CD4-positive, CD25-positive, alpha-beta regulatory T cell (primary cell): ENCODE results near the gene SOX6. TPM values are rescaled to one million over a fixed set of nuclear protein-coding genes. Genes with fewer than 3 reads are reported as not detected.
A peak's percentile ranks its signal among the peaks of the same experiment; 100 is the strongest.

Source experiments
- ATAC-seq, 2 donors: fragments of 150-1000 bp; cut with Tn5 transposase; one replicate each; pipeline ENCODE4 v1.10.0; 2021; ENCODE audit warnings: low read depth in 2 of 2, moderate number of reproducible peaks in 2 of 2, moderate library complexity in 1 of 2
- DNase-seq, 3 donors: peaks; one replicate each; pipeline versions ENCODE4 v3.0.0 to v3.0.0-alpha.2; 2012 to 2022; ENCODE audit warnings: mixed read lengths in 1 of 3
- H3K27ac ChIP-seq: one replicate; pipeline ENCODE4 v1.7.0; 2013; ENCODE audit warnings: mild to moderate bottlenecking, low read length; ENCODE audit not compliant: insufficient read depth, poor library complexity, severe bottlenecking
- H3K27me3 ChIP-seq: one replicate; pipeline ENCODE4 v1.7.0; 2013; ENCODE audit warnings: low read length; ENCODE audit not compliant: control insufficient read depth, insufficient read depth
- H3K36me3 ChIP-seq: one replicate; pipeline ENCODE4 v1.7.0; 2013; ENCODE audit warnings: mild to moderate bottlenecking, low read length, moderate library complexity; ENCODE audit not compliant: control insufficient read depth, insufficient read depth
- H3K4me1 ChIP-seq: 2 replicates; pipeline ENCODE4 v1.7.0; 2013; ENCODE audit warnings: mild to moderate bottlenecking, low read length; ENCODE audit not compliant: insufficient read depth, control insufficient read depth, poor library complexity, severe bottlenecking
- H3K4me3 ChIP-seq: one replicate; pipeline ENCODE4 v1.7.0; 2013; ENCODE audit warnings: low read depth, mild to moderate bottlenecking, low read length, moderate library complexity
- H3K9me3 ChIP-seq, 2 experiments: 1 replicate in 1 of 2; 2 replicates in 1 of 2; pipeline ENCODE4 v1.7.0; 2013; ENCODE audit warnings: low read length in 2 of 2, mild to moderate bottlenecking in 1 of 2, moderate library complexity in 1 of 2; ENCODE audit not compliant: control insufficient read depth in 2 of 2
- H3K27ac Mint-ChIP-seq, 3 donors: one replicate each; pipeline ENCODE4 v1.8.0; 2020 to 2022; ENCODE audit warnings: mild to moderate bottlenecking in 3 of 3, mixed read lengths in 3 of 3, moderate library complexity in 2 of 3
- H3K27me3 Mint-ChIP-seq: one replicate; pipeline ENCODE4 v1.8.0; 2022; ENCODE audit warnings: mild to moderate bottlenecking, mixed read lengths
- H3K36me3 Mint-ChIP-seq: one replicate; pipeline ENCODE4 v1.8.0; 2020; ENCODE audit warnings: mixed read lengths
- H3K4me1 Mint-ChIP-seq, 4 donors: one replicate each; pipeline ENCODE4 v1.8.0; 2020 to 2022; ENCODE audit warnings: mixed read lengths in 4 of 4, mild to moderate bottlenecking in 1 of 4
- H3K4me3 Mint-ChIP-seq, 4 donors: one replicate each; pipeline ENCODE4 v1.8.0; 2020 to 2022; ENCODE audit warnings: mild to moderate bottlenecking in 4 of 4, mixed read lengths in 4 of 4, moderate library complexity in 3 of 4
- H3K9me3 Mint-ChIP-seq, 7 donors: one replicate each; pipeline ENCODE4 v1.8.0; 2020 to 2022; ENCODE audit warnings: mixed read lengths in 7 of 7, mild to moderate bottlenecking in 3 of 7, moderate library complexity in 2 of 7
- polyA plus RNA-seq, 4 donors: library from polyadenylated mRNA; unstranded; fragments of 300-500 nt; fragmentation: Illumina TruSeq; gene quantifications; one replicate each; pipeline ENCODE4 v1.2.3, GENCODE V29; 2021
- total RNA-seq: library from RNA; stranded (reverse); gene quantifications from one replicate; pipeline ENCODE4 v1.2.3, GENCODE V29; 2022

The SOX6 gene
- total and polyA plus RNA-seq, 5 donors from 2014 or later, result 0.05 TPM; not detected in 4

GRCh38 chr11:15969701-15970329 lies 386.5 kb downstream of the SOX6 start:
- Histone ChIP-seq H3K9me3 (no peaks in the 10 kb centered on the region), H3K27ac (no peak overlapping the region), H3K4me3 (no peak overlapping the region), H3K36me3 (no peaks in the 10 kb centered on the region), H3K27me3 (no peaks in the 10 kb centered on the region), H3K4me1 (no peaks in the 10 kb centered on the region)
- Mint-ChIP-seq H3K9me3 (peaks cover 0 to 4% (median 0%) of the 10 kb centered on the region in 7 donors), H3K36me3 (no peaks in the 10 kb centered on the region), H3K27ac (no peak overlapping the region), H3K4me3 (no peak overlapping the region), H3K27me3 (no peaks in the 10 kb centered on the region), H3K4me1 (peaks cover 0 to 5% (median 0%) of the 10 kb centered on the region in 4 donors)
- no peak for DNase-seq
- ATAC-seq, result no peak

- Histone ChIP-seq H3K27ac (no peak overlapping the region), H3K4me3 (no peak overlapping the region), H3K36me3 (no peaks in the 10 kb centered on the region), H3K27me3 (no peaks in the 10 kb centered on the region), H3K9me3 (no peaks in the 10 kb centered on the region), H3K4me1 (no peaks in the 10 kb centered on the region)
- Mint-ChIP-seq H3K36me3 (no peaks in the 10 kb centered on the region), H3K4me3 (no peak overlapping the region), H3K9me3 (peaks cover 0 to 4% (median 0%) of the 10 kb centered on the region in 7 donors), H3K27ac (peak overlapping the region in 1 of 3 donors; percentile 59), H3K4me1 (peaks cover 0 to 5% (median 0%) of the 10 kb centered on the region in 4 donors), H3K27me3 (no peaks in the 10 kb centered on the region)
- DNase-seq (no peak), ATAC-seq (no peak)
Observed at GRCh38 chr11:15969281-15969680, 387.1 kb downstream of the SOX6 start.

DNA sequence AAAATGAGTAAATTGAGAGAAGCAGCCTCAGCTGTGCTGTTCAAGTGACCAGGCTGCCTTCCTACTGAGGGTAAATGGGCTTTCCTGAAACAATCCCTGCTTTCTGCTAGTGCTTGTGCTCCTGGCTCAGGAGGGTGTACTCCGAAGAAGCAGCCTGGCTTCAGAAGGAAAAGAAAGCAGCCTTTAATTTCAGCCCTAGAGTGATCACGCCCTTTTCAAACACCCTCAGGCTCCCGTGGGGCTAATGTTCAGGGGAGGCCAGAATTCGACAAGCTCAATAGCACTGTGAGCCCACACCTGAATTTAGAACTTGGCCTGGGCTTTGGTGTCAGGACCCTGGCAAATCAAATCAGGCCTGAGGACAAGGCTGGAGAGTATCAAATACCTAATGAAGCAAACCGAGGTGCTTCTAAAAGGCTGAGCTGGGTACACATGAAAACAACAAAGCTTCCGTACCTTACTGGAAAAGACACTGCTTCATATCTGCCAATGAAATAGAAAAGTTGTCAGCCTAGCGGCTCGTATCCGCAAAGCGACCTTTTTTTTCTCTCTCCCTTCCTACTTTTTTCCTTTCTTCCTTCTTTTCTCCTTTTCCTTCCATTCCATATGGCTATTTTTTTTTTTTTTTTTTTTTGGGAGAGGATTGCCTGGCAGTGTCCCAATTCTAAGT lies 387.8 kb downstream of the SOX6 start:
- Histone ChIP-seq H3K4me1 (no peaks in the 10 kb centered on the region), H3K36me3 (no peaks in the 10 kb centered on the region), H3K27ac (no peak overlapping the region), H3K4me3 (no peak overlapping the region), H3K9me3 (no peaks in the 10 kb centered on the region), H3K27me3 (no peaks in the 10 kb centered on the region)
- Mint-ChIP-seq H3K4me1 (peaks cover 0 to 5% (median 0%) of the 10 kb centered on the region in 4 donors), H3K36me3 (no peaks in the 10 kb centered on the region), H3K9me3 (peaks cover 0 to 4% (median 0%) of the 10 kb centered on the region in 7 donors), H3K27me3 (no peaks in the 10 kb centered on the region), H3K27ac (no peak overlapping the region), H3K4me3 (no peak overlapping the region)
- ATAC-seq, result no peak
- no peak for DNase-seq

- ATAC-seq, result no peak
- H3K4me1 ChIP-seq, result no peaks in the 10 kb centered on the region
- H3K4me1 Mint-ChIP-seq, result peaks cover 0 to 5% (median 0%) of the 10 kb centered on the region in 4 donors
- H3K36me3 Mint-ChIP-seq, result no peaks in the 10 kb centered on the region
- H3K27me3 Mint-ChIP-seq, result no peaks in the 10 kb centered on the region
- no peaks in the 10 kb centered on the region for H3K27me3 ChIP-seq
- no peak overlapping the region for H3K27ac ChIP-seq
- no peak for DNase-seq
- no peaks in the 10 kb centered on the region for H3K9me3 ChIP-seq
- H3K36me3 ChIP-seq, result no peaks in the 10 kb centered on the region
- no peak overlapping the region for H3K4me3 ChIP-seq
- H3K27ac Mint-ChIP-seq, result no peak overlapping the region
- H3K9me3 Mint-ChIP-seq, result peaks cover 0 to 4% (median 0%) of the 10 kb centered on the region in 7 donors
- H3K4me3 Mint-ChIP-seq, result no peak overlapping the region
Observed at GRCh38 chr11:15967966-15968365, 388.4 kb downstream of the SOX6 start.

GRCh38 chr11:15967166-15967565 lies 389.2 kb downstream of the SOX6 start:
- H3K4me3 Mint-ChIP-seq, result no peak overlapping the region
- H3K36me3 Mint-ChIP-seq, result no peaks in the 10 kb centered on the region
- Histone ChIP-seq H3K27me3 (no peaks in the 10 kb centered on the region), H3K36me3 (no peaks in the 10 kb centered on the region), H3K27ac (no peak overlapping the region), H3K4me1 (no peaks in the 10 kb centered on the region), H3K4me3 (no peak overlapping the region), H3K9me3 (no peaks in the 10 kb centered on the region)
- peaks cover 0 to 5% (median 0%) of the 10 kb centered on the region in 4 donors for H3K4me1 Mint-ChIP-seq
- no peaks in the 10 kb centered on the region for H3K27me3 Mint-ChIP-seq
- H3K9me3 Mint-ChIP-seq, result peaks cover 0 to 4% (median 0%) of the 10 kb centered on the region in 7 donors
- DNase-seq, result peak in 1 of 3 donors; percentile 4
- H3K27ac Mint-ChIP-seq, result no peak overlapping the region
- ATAC-seq, result no peak

- Mint-ChIP-seq H3K4me1 (peaks cover 0 to 5% (median 0%) of the 10 kb centered on the region in 4 donors), H3K4me3 (no peak overlapping the region), H3K36me3 (no peaks in the 10 kb centered on the region), H3K9me3 (peaks cover 0 to 8% (median 0%) of the 10 kb centered on the region in 7 donors), H3K27ac (no peak overlapping the region), H3K27me3 (no peaks in the 10 kb centered on the region)
- no peak overlapping the region for H3K4me3 ChIP-seq
- no peaks in the 10 kb centered on the region for H3K4me1 ChIP-seq
- ATAC-seq (no peak), DNase-seq (no peak)
- H3K36me3 ChIP-seq, result no peaks in the 10 kb centered on the region
- no peaks in the 10 kb centered on the region for H3K9me3 ChIP-seq
- no peaks in the 10 kb centered on the region for H3K27me3 ChIP-seq
- H3K27ac ChIP-seq, result no peak overlapping the region
Observed at GRCh38 chr11:15965562-15966250, 390.6 kb downstream of the SOX6 start.

DNA sequence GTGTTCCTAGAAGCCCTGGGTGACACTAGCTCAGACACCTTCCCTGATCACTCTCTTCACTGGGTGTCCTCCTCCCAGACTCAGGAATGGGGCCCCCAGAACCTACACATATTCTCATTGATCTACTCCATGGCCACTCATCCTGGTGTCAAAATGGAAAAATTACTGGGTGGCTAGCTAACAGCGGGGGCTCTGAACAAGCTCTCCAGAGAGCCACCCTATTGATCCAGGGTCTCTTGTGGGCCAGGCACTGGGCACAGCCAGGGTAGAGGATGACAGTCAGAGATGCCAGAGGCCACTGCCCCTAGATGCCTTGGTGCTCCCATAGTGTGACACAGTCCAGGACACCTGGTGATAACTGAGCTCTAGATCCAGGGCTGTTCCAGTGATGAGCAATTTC lies 393.1 kb downstream of the SOX6 start:
- ATAC-seq (no peak), DNase-seq (no peak)
- no peak overlapping the region for H3K27ac ChIP-seq
- H3K9me3 Mint-ChIP-seq, result peaks cover 0 to 8% (median 0%) of the 10 kb centered on the region in 7 donors
- no peaks in the 10 kb centered on the region for H3K4me1 ChIP-seq
- H3K4me3 Mint-ChIP-seq, result no peak overlapping the region
- H3K27ac Mint-ChIP-seq, result no peak overlapping the region
- no peaks in the 10 kb centered on the region for H3K36me3 Mint-ChIP-seq
- no peaks in the 10 kb centered on the region for H3K27me3 Mint-ChIP-seq
- H3K4me1 Mint-ChIP-seq, result no peaks in the 10 kb centered on the region
- no peaks in the 10 kb centered on the region for H3K36me3 ChIP-seq
- H3K27me3 ChIP-seq, result no peaks in the 10 kb centered on the region
- H3K9me3 ChIP-seq, result no peaks in the 10 kb centered on the region
- no peak overlapping the region for H3K4me3 ChIP-seq
